ENCODE measurements around the gene ITGAL. TPM values are rescaled to one million over a fixed set of nuclear protein-coding genes. Genes with fewer than 3 reads are reported as not detected.

ITGAL gene
- total RNA-seq, 1 experiment from 2014 or later, result not detected

DNA sequence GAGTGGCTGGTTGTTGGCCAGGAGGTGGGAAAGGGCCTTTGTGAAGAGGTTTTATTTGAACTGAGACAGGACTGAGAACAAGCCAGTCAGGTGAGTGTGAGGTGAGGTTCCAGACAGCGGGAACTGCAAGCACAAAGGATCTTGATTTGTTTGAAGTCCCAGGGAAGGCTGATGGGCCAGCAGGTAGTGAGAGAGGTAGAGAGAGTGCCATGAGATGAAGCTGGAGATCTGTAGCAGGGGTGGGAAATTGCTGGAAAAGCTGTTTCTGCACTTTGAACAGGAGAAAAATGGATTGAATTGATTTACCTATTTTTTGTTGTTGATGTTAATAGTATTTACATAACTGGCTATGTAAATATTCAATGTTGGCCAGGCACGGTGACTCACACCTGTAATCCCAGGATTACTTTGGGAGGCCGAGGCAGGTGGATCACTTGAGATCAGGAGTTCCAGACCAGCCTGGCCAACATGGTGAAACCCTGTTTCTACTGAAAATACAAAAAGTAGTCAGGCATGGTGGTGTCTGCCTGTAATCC, 35.0 kb upstream of the ITGAL start:
- intact Hi-C loops (cut with micrococcal nuclease; ENCODE audit: unreplicated experiment), result no loop called here
- TF ChIP-seq, protein P1, sequence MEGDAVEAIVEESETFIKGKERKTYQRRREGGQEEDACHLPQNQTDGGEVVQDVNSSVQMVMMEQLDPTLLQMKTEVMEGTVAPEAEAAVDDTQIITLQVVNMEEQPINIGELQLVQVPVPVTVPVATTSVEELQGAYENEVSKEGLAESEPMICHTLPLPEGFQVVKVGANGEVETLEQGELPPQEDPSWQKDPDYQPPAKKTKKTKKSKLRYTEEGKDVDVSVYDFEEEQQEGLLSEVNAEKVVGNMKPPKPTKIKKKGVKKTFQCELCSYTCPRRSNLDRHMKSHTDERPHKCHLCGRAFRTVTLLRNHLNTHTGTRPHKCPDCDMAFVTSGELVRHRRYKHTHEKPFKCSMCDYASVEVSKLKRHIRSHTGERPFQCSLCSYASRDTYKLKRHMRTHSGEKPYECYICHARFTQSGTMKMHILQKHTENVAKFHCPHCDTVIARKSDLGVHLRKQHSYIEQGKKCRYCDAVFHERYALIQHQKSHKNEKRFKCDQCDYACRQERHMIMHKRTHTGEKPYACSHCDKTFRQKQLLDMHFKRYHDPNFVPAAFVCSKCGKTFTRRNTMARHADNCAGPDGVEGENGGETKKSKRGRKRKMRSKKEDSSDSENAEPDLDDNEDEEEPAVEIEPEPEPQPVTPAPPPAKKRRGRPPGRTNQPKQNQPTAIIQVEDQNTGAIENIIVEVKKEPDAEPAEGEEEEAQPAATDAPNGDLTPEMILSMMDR (conservative IDR thresholded peaks at IDR 0.05; ENCODE audit: low read depth, low read length), result no peak
- no peak for TF ChIP-seq EZH2 (IDR thresholded peaks at IDR 0.05; ENCODE audit: borderline replicate concordance, low read depth, low read length, poor library complexity, severe bottlenecking)
- ChIA-PET CTCF (no interaction called here), POLR2A (ENCODE audit: low non-redundant PET) (no interaction called here)
- no peaks in the 10 kb centered on the region for H3K9me3 ChIP-seq (ENCODE audit: low read depth, low read length, poor library complexity, severe bottlenecking)
- DNase-seq (ENCODE audit: low spot score), result no peak
- H3K4me3 ChIP-seq (ENCODE audit: low read depth, low read length, poor library complexity, severe bottlenecking), result no peak overlapping the region
- no TSS peak for BruUV-seq (replicated peaks)
- H3K27ac ChIP-seq (ENCODE audit: low read depth, low read length, poor library complexity, severe bottlenecking), result no peak overlapping the region
- no peaks in the 10 kb centered on the region for H3K4me1 ChIP-seq (ENCODE audit: insufficient read depth, low read length, poor library complexity, severe bottlenecking)
- no peaks in the 10 kb centered on the region for H3K36me3 ChIP-seq (ENCODE audit: insufficient read depth, low read length, poor library complexity, severe bottlenecking)
- H3K27me3 ChIP-seq (replicated peaks; ENCODE audit: insufficient read depth, low read depth, low read length, poor library complexity), result no peaks in the 10 kb centered on the region

DNA sequence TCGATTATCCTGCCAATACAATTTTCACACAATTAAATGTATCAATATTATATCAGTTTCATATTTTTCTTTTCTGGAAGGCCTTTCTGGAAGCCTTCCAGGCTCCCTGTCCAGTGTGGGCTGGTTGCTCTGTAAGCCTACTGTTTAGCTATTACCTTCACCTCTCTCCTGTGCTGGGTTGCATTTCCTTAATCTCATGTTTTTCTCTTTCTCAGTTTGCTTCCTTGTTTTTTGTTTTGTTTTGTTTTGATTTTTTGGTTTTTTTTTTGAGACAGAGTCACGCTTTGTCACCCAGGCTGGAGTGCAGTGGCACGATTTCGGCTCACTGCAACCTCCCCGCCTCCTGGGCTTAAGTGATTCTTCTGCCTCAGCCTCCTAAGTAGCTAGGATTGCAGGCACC, 33.7 kb upstream of the ITGAL start:
- peaks cover 7% of the 10 kb centered on the region for H3K36me3 ChIP-seq (ENCODE audit: insufficient read depth, low read length, poor library complexity, severe bottlenecking)
- H3K27ac ChIP-seq (ENCODE audit: low read depth, low read length, poor library complexity, severe bottlenecking), result no peak overlapping the region
- no peak for TF ChIP-seq EZH2 (IDR thresholded peaks at IDR 0.05; ENCODE audit: borderline replicate concordance, low read depth, low read length, poor library complexity, severe bottlenecking)
- TF ChIP-seq, protein P1 (conservative IDR thresholded peaks at IDR 0.05; ENCODE audit: low read depth, low read length), result no peak
- no peaks in the 10 kb centered on the region for H3K4me1 ChIP-seq (ENCODE audit: insufficient read depth, low read length, poor library complexity, severe bottlenecking)
- H3K27me3 ChIP-seq (replicated peaks; ENCODE audit: insufficient read depth, low read depth, low read length, poor library complexity), result no peaks in the 10 kb centered on the region
- ChIA-PET CTCF (no interaction called here), POLR2A (ENCODE audit: low non-redundant PET) (no interaction called here)
- no TSS peak for BruUV-seq (replicated peaks)
- intact Hi-C loops (cut with micrococcal nuclease; ENCODE audit: unreplicated experiment), result no loop called here
- H3K4me3 ChIP-seq (ENCODE audit: low read depth, low read length, poor library complexity, severe bottlenecking), result no peak overlapping the region
- no peak for DNase-seq (ENCODE audit: low spot score)
- H3K9me3 ChIP-seq (ENCODE audit: low read depth, low read length, poor library complexity, severe bottlenecking), result no peaks in the 10 kb centered on the region

DNA sequence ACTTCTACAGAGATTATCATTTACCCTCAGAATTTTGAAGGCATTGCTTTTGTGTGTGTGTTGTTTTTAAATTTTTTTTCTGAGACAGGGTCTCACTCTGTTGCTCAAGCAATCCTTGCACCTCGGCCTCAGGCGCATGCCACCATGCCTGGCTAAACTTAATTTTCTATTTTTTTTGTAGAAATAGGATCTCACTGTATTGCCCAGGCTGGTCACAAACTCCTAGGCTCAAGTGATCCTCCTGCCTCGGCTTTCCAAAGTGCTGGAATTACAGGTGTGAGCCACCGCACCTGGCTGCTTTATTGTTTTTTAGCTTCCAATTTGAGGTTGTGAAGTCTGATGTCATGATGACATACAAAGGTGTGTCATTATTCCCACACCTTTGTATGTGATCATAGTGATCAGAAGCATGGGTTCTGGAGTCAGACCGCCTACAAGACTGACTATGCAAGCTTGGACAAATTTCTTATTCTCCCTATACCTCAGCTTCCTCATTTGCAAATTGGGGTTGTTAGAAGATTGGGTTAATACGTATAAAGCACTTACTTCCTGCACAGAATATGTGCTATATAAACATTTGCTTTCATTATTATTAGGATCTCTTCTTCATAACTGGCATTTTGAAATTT, 32.7 kb upstream of the ITGAL start:
- no peak for TF ChIP-seq EZH2 (IDR thresholded peaks at IDR 0.05; ENCODE audit: borderline replicate concordance, low read depth, low read length, poor library complexity, severe bottlenecking)
- TF ChIP-seq, protein P1 (conservative IDR thresholded peaks at IDR 0.05; ENCODE audit: low read depth, low read length), result no peak
- CTCF ChIA-PET, result no interaction called here
- Histone ChIP-seq H3K9me3 (ENCODE audit: low read depth, low read length, poor library complexity, severe bottlenecking) (no peaks in the 10 kb centered on the region), H3K27me3 (replicated peaks; ENCODE audit: insufficient read depth, low read depth, low read length, poor library complexity) (no peaks in the 10 kb centered on the region), H3K4me3 (ENCODE audit: low read depth, low read length, poor library complexity, severe bottlenecking) (no peak overlapping the region), H3K4me1 (ENCODE audit: insufficient read depth, low read length, poor library complexity, severe bottlenecking) (peaks cover 8% of the 10 kb centered on the region), H3K36me3 (ENCODE audit: insufficient read depth, low read length, poor library complexity, severe bottlenecking) (peaks cover 7% of the 10 kb centered on the region), H3K27ac (ENCODE audit: low read depth, low read length, poor library complexity, severe bottlenecking) (no peak overlapping the region)
- BruUV-seq (replicated peaks), result no TSS peak
- POLR2A ChIA-PET (ENCODE audit: low non-redundant PET), result interaction anchor here (1.2 kb wide), 1 partner anchor 10 kb away, joined by 3 read pairs; the partner anchor contains the start of gene DCTPP1
- no peak for DNase-seq (ENCODE audit: low spot score)
- intact Hi-C loops (cut with micrococcal nuclease; ENCODE audit: unreplicated experiment), result loop anchor here (10.0 kb wide), 1 partner anchor 55 kb away; no protein-coding TSS in a partner anchor

Data from A673 (cell line).